ENCODE data around the gene CCDC51.
A peak's percentile ranks its signal among the peaks of the same experiment; 100 is the strongest.

The CCDC51 gene

GRCh38 chr3:48412375-48413001 lies 27.4 kb downstream of the CCDC51 start:
- TF ChIP-seq CTCF (IDR thresholded peaks at IDR 0.05; ENCODE audit: extremely low read depth, missing control alignments): no peak
- DNase-seq (ENCODE audit: low spot score): no peak

- TF ChIP-seq CTCF (IDR thresholded peaks at IDR 0.05; ENCODE audit: extremely low read depth, missing control alignments): no peak
- no peak for DNase-seq (ENCODE audit: low spot score)
Measured at GRCh38 chr3:48411606-48412374, 28.1 kb downstream of the CCDC51 start.

- DNase-seq (ENCODE audit: low spot score): peak; percentile 10
- TF ChIP-seq CTCF (IDR thresholded peaks at IDR 0.05; ENCODE audit: extremely low read depth, missing control alignments): no peak
Measured at GRCh38 chr3:48411041-48411588, 28.8 kb downstream of the CCDC51 start.

GRCh38 chr3:48410205-48411040 lies 29.5 kb downstream of the CCDC51 start:
- peak; percentile 17 for DNase-seq (ENCODE audit: low spot score)
- no peak for TF ChIP-seq CTCF (IDR thresholded peaks at IDR 0.05; ENCODE audit: extremely low read depth, missing control alignments)

GRCh38 chr3:48409291-48410201 lies 30.4 kb downstream of the CCDC51 start:
- DNase-seq (ENCODE audit: low spot score): peak; percentile 17
- no peak for TF ChIP-seq CTCF (IDR thresholded peaks at IDR 0.05; ENCODE audit: extremely low read depth, missing control alignments)

GRCh38 chr3:48408823-48409281 lies 31.1 kb downstream of the CCDC51 start:
- no peak for TF ChIP-seq CTCF (IDR thresholded peaks at IDR 0.05; ENCODE audit: extremely low read depth, missing control alignments)
- DNase-seq (ENCODE audit: low spot score): peak; percentile 26

Data from GM20000 (cell line).